HepG2 (cell line): ENCODE results near the gene MPV17L. TPM values are rescaled to one million over a fixed set of nuclear protein-coding genes. Genes with fewer than 3 reads are reported as not detected.

Source experiments
- CBFB ChIP-seq: sonication (generic); formaldehyde crosslinking; IDR thresholded peaks from 2 replicates; pipeline ENCODE4 v1.4.0; 2020; ENCODE audit warnings: missing genetic modification reagents
- CEBPG ChIP-seq: IDR thresholded peaks from 2 replicates; pipeline ENCODE4 v1.6.1; 2016
- FOXC1 ChIP-seq: sonication (generic); formaldehyde crosslinking; IDR thresholded peaks from 2 replicates; pipeline ENCODE4 v1.8.0; 2022; ENCODE audit warnings: mild to moderate bottlenecking, missing genetic modification reagents, borderline replicate concordance
- PAXIP1 ChIP-seq: sonication (generic); formaldehyde crosslinking; conservative IDR thresholded peaks from 2 replicates; pipeline ENCODE4 v1.4.0; 2020; ENCODE audit warnings: mild to moderate bottlenecking, missing genetic modification reagents, moderate library complexity
- TBL1XR1 ChIP-seq: fragments of 150-350 bp; IDR thresholded peaks from 2 replicates; pipeline ENCODE4 v1.6.1; 2014; ENCODE audit warnings: borderline replicate concordance, low read length; ENCODE audit not compliant: partially characterized antibody
- THAP7 ChIP-seq: sonication (generic); formaldehyde crosslinking; IDR thresholded peaks from 2 replicates; pipeline ENCODE4 v1.8.1; 2023; ENCODE audit warnings: mild to moderate bottlenecking, missing genetic modification reagents
- ZNF414 ChIP-seq: sonication (generic); formaldehyde crosslinking; IDR thresholded peaks from 2 replicates; pipeline ENCODE4 v1.5.0; 2020; ENCODE audit warnings: missing genetic modification reagents
- ZNF432 ChIP-seq: sonication (generic); formaldehyde crosslinking; IDR thresholded peaks from 2 replicates; pipeline ENCODE4 v1.5.0; 2020; ENCODE audit warnings: missing genetic modification reagents, mild to moderate bottlenecking, borderline replicate concordance
- ZNF460 ChIP-seq: sonication (generic); formaldehyde crosslinking; IDR thresholded peaks from 2 replicates; pipeline ENCODE4 v1.5.1; 2020; ENCODE audit warnings: missing genetic modification reagents, mild to moderate bottlenecking, borderline replicate concordance
- ZNF784 ChIP-seq: sonication (generic); formaldehyde crosslinking; IDR thresholded peaks from 2 replicates; pipeline ENCODE4 v1.5.1; 2020; ENCODE audit warnings: missing genetic modification reagents, mild to moderate bottlenecking, borderline replicate concordance
- ZSCAN25 ChIP-seq: sonication (generic); formaldehyde crosslinking; IDR thresholded peaks from 2 replicates; pipeline ENCODE4 v1.8.0; 2022; ENCODE audit warnings: mild to moderate bottlenecking, missing genetic modification reagents
- polyA plus RNA-seq, 8 experiments: library from polyadenylated mRNA; depleted of rRNA in 3 of 8; stranded (reverse) in 7 of 8; unstranded in 1 of 8; fragments of >200 nt; fragmentation: Illumina TruSeq in 4 of 8; extraction: Trizol in 4 of 8; gene quantifications; 2 replicates each; pipeline versions ENCODE4 v1.2.1 to v1.2.3, GENCODE V29; 2011 to 2016; ENCODE audit warnings: low read depth in 4 of 8, missing spikeins in 1 of 8, mixed read lengths in 1 of 8; ENCODE audit not compliant: insufficient read depth in 1 of 8
- total RNA-seq, 5 experiments: library from RNA; depleted of rRNA; stranded (reverse); fragments of >200 nt; fragmentation: Illumina TruSeq; extraction: Trizol; gene quantifications; 2 replicates each; pipeline ENCODE4 v1.2.3, GENCODE V29; 2016; ENCODE audit warnings: low read depth in 1 of 5

The MPV17L gene
- total and polyA plus RNA-seq, 2 of the 13 experiments (the other 11 are each of a cell fraction or from before 2014, with no cell fraction given) = 34.7 to 63.8 TPM

GRCh38 chr16:15451098-15451731 is 55.7 kb downstream of the MPV17L start (continued):
- TF ChIP-seq ZNF432 (CRISPR knock-in tag) (no peak), CEBPG (CRISPR knock-in tag) (peak; percentile 36; the same call in 1 of the 2 replicates), ZNF414 (CRISPR knock-in tag) (0 out of 2 replicates have a peak, but pooled peaks have one; percentile 44), FOXC1 (CRISPR knock-in tag) (0 out of 2 replicates have a peak, but pooled peaks have one; percentile 41), CBFB (CRISPR knock-in tag) (no peak), ZNF784 (CRISPR knock-in tag) (0 out of 2 replicates have a peak, but pooled peaks have one; percentile 50), ZSCAN25 (CRISPR knock-in tag) (0 out of 2 replicates have a peak, but pooled peaks have one; percentile 35), ZNF460 (CRISPR knock-in tag) (0 out of 2 replicates have a peak, but pooled peaks have one; percentile 39), PAXIP1 (CRISPR knock-in tag) (0 out of 2 replicates have a peak, but pooled peaks have one; percentile 15), TBL1XR1 (no peak), THAP7 (CRISPR knock-in tag) (peak; percentile 45; the same call in 1 of the 2 replicates)
